ENCODE data around the gene CASP4.

DNA sequence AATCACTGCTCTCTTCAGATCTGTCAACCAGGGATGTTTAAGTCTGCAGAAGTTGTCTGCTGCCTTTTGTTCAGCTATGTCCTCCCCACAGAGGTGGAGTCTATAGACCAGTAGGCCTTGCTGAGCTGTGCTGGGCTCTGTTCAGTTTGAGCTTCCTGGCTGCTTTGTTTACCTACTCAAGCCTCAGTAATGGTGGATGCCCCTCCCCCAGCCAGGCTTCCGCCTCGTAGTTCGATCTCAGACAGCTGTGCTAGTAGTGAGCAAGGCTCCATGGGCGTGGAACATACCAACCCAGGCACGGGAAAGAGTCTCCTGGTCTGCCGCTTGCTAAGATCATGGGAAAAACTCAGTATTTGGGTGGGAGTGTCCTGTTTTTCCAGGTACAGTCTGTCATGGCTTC lies 42.5 kb downstream of the CASP4 start:
- no peak for TF ChIP-seq POLR2A (IDR thresholded peaks at IDR 0.05)
- TF ChIP-seq, protein P1, sequence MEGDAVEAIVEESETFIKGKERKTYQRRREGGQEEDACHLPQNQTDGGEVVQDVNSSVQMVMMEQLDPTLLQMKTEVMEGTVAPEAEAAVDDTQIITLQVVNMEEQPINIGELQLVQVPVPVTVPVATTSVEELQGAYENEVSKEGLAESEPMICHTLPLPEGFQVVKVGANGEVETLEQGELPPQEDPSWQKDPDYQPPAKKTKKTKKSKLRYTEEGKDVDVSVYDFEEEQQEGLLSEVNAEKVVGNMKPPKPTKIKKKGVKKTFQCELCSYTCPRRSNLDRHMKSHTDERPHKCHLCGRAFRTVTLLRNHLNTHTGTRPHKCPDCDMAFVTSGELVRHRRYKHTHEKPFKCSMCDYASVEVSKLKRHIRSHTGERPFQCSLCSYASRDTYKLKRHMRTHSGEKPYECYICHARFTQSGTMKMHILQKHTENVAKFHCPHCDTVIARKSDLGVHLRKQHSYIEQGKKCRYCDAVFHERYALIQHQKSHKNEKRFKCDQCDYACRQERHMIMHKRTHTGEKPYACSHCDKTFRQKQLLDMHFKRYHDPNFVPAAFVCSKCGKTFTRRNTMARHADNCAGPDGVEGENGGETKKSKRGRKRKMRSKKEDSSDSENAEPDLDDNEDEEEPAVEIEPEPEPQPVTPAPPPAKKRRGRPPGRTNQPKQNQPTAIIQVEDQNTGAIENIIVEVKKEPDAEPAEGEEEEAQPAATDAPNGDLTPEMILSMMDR (IDR thresholded peaks at IDR 0.05): no peak
